MM.1S (cell line): ENCODE results near the gene RHBDL1.

Source experiments
- CTCF ChIP-seq: fragments of 300-600 bp; sonication (generic); IDR thresholded peaks from 2 replicates; pipeline ENCODE4 v1.5.1; 2016; ENCODE audit warnings: antibody characterized with exemption, low read length, mixed read lengths
- EZH2 ChIP-seq: fragments of 300-600 bp; sonication (generic); optimal IDR thresholded peaks from 2 replicates; pipeline ENCODE3; 2017; ENCODE audit warnings: low read depth, mild to moderate bottlenecking, antibody characterized with exemption, low read length, mixed read lengths
- EZH2phosphoT487 ChIP-seq: fragments of 300-600 bp; sonication (generic); IDR thresholded peaks from 2 replicates; pipeline ENCODE4 v1.6.1; 2018; ENCODE audit warnings: antibody characterized with exemption, low read length

- no peak for TF ChIP-seq CTCF
- TF ChIP-seq EZH2 = no peak
- no peak for TF ChIP-seq EZH2phosphoT487
These were observed 25.8 kb upstream of the RHBDL1 start for GRCh38 chr16:649631-650030.
